HT-29 (cell line): ENCODE data around the gene MOGAT2. TPM values are rescaled to one million over a fixed set of nuclear protein-coding genes. Genes with fewer than 3 reads are reported as not detected.
"Not testable (repeated sequence)": the region's sequence is repeated elsewhere in the genome, so short reads cannot be mapped to it uniquely, and the experiment has no call there.

ENCODE experiments used
- DNase-seq: peaks from one replicate; pipeline ENCODE4 v3.0.0-alpha.2; 2015; ENCODE audit warnings: low spot score
- total RNA-seq: library from RNA; depleted of rRNA; stranded (reverse); fragments of >200 nt; shearing (Covaris generic); gene quantifications from 2 replicates; pipeline ENCODE4 v1.2.3, GENCODE V29; 2014

The MOGAT2 gene
- total RNA-seq, 1 experiment from 2014 or later = not detected

DNA sequence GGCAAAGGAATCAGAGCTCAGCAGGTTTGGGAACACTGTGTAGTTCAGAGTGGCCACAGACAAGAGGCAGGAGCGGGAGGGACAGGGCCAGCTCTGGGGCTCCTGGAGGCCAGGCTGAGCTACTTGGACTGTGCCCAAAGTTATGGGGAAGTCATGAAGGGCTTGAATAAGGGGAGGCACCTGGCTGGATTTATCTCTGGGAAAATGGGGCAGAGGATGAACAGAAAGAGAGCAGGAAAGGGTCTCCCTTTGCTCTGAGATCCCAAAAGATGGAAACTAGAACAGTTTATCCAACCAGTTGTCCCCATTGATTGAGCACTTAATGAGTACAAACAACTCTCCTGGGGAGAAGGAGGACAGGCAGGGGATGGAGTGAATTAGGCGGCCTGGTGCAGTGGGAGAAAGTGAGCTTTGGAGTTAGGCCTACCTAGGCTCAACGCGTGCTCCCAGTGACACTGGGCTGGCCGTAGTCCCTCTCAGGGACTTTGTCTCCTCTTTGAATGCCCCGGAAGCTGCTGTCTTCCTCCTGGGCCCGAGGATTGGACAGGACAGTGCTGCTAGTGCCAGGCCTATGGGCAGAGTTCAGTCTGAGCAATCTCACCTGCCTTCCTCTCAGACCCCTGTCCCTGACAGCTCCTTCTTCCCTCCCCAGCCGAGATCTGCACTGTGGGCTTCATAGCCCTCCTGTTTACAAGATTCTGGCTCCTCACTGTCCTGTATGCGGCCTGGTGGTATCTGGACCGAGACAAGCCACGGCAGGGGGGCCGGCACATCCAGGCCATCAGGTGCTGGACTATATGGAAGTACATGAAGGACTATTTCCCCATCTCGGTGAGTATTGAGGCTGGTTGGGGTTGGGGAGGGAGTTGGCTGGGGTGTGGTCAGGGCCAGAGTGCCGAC lies 2.0 kb downstream of the MOGAT2 start:
- no peak for DNase-seq

GRCh38 chr11:75720639-75721038 lies 3.0 kb downstream of the MOGAT2 start:
- DNase-seq = no peak

DNA sequence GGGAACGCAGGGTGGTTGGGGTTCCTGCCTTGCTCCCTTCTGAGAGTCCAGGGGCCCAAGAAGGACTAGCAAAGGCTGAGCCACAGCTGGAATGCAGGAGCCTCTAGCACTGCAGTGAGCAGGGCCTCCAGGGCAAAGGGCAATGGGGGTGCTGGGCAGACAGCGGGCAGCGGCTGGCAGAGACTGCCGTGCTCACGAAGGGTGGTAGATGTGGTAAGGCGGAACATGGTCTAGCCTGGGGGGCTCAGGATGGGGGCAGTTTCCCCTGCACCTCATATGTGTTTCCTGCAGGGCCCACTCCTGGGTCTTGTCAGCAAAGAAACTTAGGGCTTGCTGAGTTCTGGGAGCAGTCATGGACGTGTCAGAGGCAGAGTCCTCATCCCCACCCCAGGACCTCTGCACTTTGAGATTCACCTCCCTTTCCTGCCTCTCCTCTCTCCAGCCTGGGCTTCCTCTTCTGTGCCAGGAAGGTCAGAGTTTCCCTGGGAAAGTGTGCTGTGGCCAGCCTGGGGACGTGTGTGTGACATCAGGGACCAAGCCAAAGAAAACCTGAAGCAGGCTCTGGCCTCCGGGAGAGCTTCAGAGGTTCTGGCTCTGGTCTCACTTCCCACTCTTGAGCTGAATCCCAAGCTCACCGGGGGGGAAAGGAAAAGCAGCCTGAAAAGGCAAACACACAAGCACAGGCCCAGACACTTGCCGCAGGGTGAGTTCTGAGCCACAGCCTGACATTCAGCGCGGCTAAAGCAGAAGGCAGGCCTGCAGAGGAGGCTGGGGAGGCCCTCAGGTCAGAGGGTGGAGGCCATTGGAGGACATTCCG lies 4.4 kb downstream of the MOGAT2 start:
- DNase-seq = peak; percentile 75

- DNase-seq = no peak
Observed at GRCh38 chr11:75722669-75723042, 5.0 kb downstream of the MOGAT2 start.

DNA sequence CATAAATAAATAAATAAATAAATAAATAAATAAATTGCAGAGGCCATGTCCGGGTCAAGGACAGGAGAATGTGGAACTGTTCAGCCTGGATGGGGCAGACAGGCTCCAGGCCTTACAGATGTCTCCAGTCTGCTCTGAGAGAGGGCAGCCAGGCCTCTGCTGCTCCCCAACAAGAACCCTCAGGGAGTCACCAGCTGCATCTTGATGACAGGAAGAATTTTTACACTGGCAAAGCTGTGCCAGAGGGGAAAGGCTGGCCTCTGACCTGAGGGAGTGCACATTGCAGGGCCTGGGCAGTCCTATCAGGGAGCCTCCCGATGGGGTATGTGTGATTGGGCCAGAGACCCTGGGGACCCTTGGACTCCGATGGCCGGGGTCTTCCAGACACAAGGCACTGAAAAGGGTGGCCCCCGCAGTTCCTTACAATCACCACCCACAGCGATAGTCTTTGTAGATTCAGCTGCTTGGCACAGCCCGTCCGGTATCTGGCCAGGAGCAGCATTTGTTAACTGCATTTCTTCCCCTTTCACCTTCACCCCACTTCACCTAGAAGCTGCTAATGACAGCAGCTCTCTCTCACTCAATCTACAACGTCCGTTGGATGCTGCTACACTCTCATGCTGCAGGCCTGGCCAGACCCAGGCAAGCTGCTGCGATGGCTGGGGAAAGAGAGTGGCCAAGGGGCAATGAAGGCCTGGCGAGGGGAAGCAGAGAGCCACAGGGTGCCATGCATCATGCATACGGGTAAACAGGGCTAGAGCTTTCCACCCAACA lies 8.1 kb downstream of the MOGAT2 start:
- DNase-seq = no peak

GRCh38 chr11:75728992-75729391 lies 11.4 kb downstream of the MOGAT2 start:
- no peak for DNase-seq

- DNase-seq = no peak
Observed at GRCh38 chr11:75731095-75731494, 13.5 kb downstream of the MOGAT2 start.

GRCh38 chr11:75733071-75733430 lies 15.4 kb downstream of the MOGAT2 start:
- no peak for DNase-seq

DNA sequence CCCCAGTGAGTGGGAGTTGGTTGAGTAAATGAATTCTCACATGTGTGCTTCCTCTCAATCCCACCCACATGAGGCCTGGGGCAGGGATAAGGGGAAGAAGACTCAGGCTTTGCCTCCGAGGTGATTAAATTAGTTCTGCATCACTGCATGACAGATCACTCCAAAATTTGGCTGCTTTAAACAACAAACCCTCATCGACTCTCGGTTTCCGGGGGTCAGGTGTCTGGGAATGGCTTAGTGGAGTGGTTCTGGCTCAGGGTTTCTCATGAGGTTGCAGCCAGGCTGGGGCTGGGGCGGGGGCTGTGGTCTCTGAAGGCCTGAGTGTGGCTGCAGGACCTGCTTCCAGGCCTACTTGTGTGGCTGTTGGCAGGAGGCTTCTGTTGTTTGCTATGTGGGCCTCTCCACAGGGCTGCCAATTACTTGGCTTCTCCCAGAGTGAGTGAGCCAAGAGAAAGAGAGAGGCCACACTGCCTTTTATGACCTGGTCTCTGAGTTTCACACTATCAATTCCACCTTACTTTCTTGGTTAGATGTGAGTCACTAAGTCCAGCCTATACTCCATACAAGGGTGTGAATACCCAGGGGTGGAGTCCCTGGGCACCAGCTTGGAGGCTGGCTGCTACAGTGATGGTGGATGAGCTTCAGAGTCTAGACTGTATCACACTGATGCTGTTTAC lies 15.9 kb downstream of the MOGAT2 start:
- peak; percentile 40 for DNase-seq

DNA sequence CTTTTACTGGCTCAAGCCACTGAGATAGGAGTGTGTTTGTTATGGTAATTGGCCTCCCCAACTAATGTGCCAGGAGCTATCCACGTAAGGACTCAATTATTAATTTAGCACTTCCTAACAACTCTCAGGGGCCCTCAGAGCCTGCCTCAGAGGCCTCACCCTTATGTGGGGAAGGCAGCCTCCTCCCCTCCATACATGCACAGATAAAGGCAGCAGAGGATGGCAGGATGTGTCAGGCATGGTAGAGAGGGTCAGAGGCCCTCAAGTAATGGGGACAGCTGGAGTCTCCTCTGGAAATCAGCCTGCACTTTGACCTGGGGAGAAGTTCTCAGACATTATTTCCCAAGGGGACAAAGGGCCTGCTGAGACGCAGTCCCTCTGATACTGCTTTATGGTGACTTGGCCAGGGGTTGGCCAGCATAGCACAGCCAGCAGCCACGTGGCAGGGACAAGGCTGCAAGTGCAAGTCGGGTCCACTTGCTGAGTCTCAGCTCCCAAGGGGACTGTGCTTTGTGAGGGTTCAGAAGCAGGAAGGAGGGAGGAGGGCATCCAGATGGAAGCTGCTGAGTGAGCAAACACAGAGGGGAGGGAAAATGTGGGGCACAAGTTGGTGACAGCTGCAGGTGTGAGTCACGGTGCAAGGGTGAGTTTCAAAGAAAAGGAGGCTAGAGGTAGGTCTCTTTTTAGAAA lies 17.0 kb downstream of the MOGAT2 start:
- peak; percentile 86 for DNase-seq

GRCh38 chr11:75735181-75735845 lies 17.7 kb downstream of the MOGAT2 start:
- DNase-seq = no peak

- DNase-seq = no peak
Observed at GRCh38 chr11:75737314-75737713, 19.7 kb downstream of the MOGAT2 start.

DNA sequence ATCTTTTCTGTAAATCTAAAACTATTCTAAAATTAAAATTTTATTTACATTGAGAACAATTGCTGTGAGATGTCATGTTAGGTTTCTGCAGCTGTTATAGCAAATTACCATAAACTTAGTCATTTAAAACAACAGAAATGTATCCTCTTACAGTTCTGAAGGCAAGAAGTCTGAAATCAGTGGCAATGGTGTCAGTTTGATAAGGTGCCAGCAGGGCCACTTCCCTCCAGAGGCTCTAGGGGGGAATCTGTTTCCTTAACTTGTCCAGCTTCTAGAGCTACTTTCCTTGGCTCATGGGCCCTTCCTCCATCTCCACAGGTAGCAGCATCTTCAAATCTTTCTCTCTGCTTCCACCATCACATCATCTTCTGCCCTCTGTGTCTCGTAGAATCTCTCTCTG lies 23.0 kb downstream of the MOGAT2 start:
- no peak for DNase-seq

- not testable (repeated sequence) for DNase-seq
Observed at GRCh38 chr11:75743159-75743558, 25.5 kb downstream of the MOGAT2 start.

- no peak for DNase-seq
Observed at GRCh38 chr11:75743711-75744563, 26.3 kb downstream of the MOGAT2 start.

DNA sequence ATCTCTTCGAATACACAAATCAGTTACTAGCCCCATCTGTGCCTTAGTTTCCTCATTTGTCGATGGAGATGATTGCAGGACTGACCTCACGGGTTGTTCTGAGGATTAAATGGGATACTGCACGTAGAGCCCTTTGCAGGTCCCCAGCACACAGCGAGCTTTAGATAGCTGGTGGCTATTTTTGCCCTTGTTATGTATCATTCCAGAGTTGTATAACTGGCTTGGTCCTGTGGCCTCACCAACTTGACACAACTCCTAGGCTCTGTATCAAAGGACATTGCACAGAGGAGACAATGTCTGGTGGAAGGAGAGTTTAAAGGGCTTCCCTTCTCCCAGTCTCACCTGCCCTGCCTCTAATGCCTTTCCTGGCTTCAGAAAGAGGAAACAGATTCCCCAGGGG lies 28.2 kb downstream of the MOGAT2 start:
- no peak for DNase-seq

- not testable (repeated sequence) for DNase-seq
Observed at GRCh38 chr11:75748729-75749273, 31.2 kb downstream of the MOGAT2 start.

DNA sequence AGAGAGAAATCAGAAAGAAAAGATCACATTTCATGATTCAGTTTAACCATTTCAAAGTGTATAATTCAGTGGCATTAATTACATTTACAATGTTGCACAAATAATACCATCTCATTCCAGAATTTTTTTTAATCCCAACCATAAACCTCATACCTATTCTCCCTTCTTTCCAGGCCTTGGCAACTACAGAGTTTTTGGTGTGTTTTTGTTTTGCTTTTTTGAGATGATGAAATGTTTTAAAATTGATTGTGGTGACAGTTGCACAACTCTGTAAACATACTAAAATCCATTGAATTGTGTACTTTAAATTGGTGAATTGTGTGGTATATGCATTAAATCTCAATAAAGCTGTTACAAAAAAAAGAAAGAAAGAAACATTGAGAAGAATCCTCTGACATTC lies 37.3 kb downstream of the MOGAT2 start:
- DNase-seq = not testable (repeated sequence)

GRCh38 chr11:75757651-75758050 lies 40.0 kb downstream of the MOGAT2 start:
- DNase-seq = no peak
